Stimulated activated CD8-positive, alpha-beta memory T cell treated with anti-CD3 and anti-CD28 coated beads, Interleukin-15, amount 100 ng/mL, for 24 hours (primary cell): Measurements from ENCODE around the gene FHAD1.

Experiments used
- DNase-seq: peaks from one replicate; pipeline ENCODE4 v3.0.0-alpha.2; 2020; ENCODE audit warnings: low read depth

The FHAD1 gene

GRCh38 chr1:15326691-15327588, 79.9 kb downstream of the FHAD1 start:
- DNase-seq: no peak

- no peak for DNase-seq
Measured at GRCh38 chr1:15328351-15329103, 81.5 kb downstream of the FHAD1 start.

- DNase-seq: no peak
Measured at GRCh38 chr1:15329104-15329820, 82.2 kb downstream of the FHAD1 start.

GRCh38 chr1:15330028-15330427, 83.0 kb downstream of the FHAD1 start:
- no peak for DNase-seq

- DNase-seq: no peak
Measured at GRCh38 chr1:15331180-15331579, 84.2 kb downstream of the FHAD1 start.

GRCh38 chr1:15331734-15332133, 84.7 kb downstream of the FHAD1 start:
- DNase-seq: no peak

- DNase-seq: no peak
Measured at GRCh38 chr1:15332525-15332924, 85.5 kb downstream of the FHAD1 start.

- no peak for DNase-seq
Measured at GRCh38 chr1:15332952-15333715, 86.1 kb downstream of the FHAD1 start.

- DNase-seq: no peak
Measured at GRCh38 chr1:15334995-15335394, 88.0 kb downstream of the FHAD1 start.

- DNase-seq: no peak
Measured at GRCh38 chr1:15336866-15337265, 89.8 kb downstream of the FHAD1 start.

GRCh38 chr1:15337656-15338402, 90.8 kb downstream of the FHAD1 start:
- DNase-seq: no peak

GRCh38 chr1:15339570-15339969, 92.5 kb downstream of the FHAD1 start:
- no peak for DNase-seq

- no peak for DNase-seq
Measured at GRCh38 chr1:15341228-15341627, 94.2 kb downstream of the FHAD1 start.

- DNase-seq: no peak
Measured at GRCh38 chr1:15341634-15342407, 94.8 kb downstream of the FHAD1 start.

- no peak for DNase-seq
Measured at GRCh38 chr1:15342408-15342967, 95.5 kb downstream of the FHAD1 start.

- DNase-seq: no peak
Measured at GRCh38 chr1:15343099-15343498, 96.1 kb downstream of the FHAD1 start.

GRCh38 chr1:15343729-15344128, 96.7 kb downstream of the FHAD1 start:
- DNase-seq: no peak

GRCh38 chr1:15344380-15344779, 97.4 kb downstream of the FHAD1 start:
- DNase-seq: no peak

GRCh38 chr1:15344800-15345704, 98.0 kb downstream of the FHAD1 start:
- DNase-seq: no peak
